Nephron progenitor cell (in vitro differentiated cells): ENCODE measurements around the gene ARHGAP33.

Source experiments
- DNase-seq: peaks from one replicate; pipeline ENCODE4 v3.0.0; 2021
- H3K27ac Mint-ChIP-seq: 2 replicates; pipeline ENCODE4 v1.8.0; 2021; ENCODE audit warnings: mild to moderate bottlenecking, moderate library complexity, mixed read lengths
- H3K27me3 Mint-ChIP-seq: 2 replicates; pipeline ENCODE4 v1.8.0; 2021; ENCODE audit warnings: mild to moderate bottlenecking, low read depth, mixed read lengths; ENCODE audit not compliant: poor library complexity
- H3K36me3 Mint-ChIP-seq: 2 replicates; pipeline ENCODE4 v1.8.0; 2021; ENCODE audit warnings: low read depth, mixed read lengths
- H3K4me1 Mint-ChIP-seq: 2 replicates; pipeline ENCODE4 v1.8.0; 2021; ENCODE audit warnings: mixed read lengths
- H3K4me3 Mint-ChIP-seq: 2 replicates; pipeline ENCODE4 v1.8.0; 2021; ENCODE audit warnings: mild to moderate bottlenecking, moderate library complexity, mixed read lengths
- H3K9me3 Mint-ChIP-seq: 2 replicates; pipeline ENCODE4 v1.8.0; 2021; ENCODE audit warnings: mild to moderate bottlenecking, moderate library complexity, mixed read lengths
- TF ChIP-seq, protein P1 (sequence below): fragments of 200-600 bp; sonication (generic); IDR thresholded peaks from 2 replicates; pipeline ENCODE4 v1.5.0; 2021; ENCODE audit warnings: antibody characterized with exemption

ARHGAP33 gene

DNA sequence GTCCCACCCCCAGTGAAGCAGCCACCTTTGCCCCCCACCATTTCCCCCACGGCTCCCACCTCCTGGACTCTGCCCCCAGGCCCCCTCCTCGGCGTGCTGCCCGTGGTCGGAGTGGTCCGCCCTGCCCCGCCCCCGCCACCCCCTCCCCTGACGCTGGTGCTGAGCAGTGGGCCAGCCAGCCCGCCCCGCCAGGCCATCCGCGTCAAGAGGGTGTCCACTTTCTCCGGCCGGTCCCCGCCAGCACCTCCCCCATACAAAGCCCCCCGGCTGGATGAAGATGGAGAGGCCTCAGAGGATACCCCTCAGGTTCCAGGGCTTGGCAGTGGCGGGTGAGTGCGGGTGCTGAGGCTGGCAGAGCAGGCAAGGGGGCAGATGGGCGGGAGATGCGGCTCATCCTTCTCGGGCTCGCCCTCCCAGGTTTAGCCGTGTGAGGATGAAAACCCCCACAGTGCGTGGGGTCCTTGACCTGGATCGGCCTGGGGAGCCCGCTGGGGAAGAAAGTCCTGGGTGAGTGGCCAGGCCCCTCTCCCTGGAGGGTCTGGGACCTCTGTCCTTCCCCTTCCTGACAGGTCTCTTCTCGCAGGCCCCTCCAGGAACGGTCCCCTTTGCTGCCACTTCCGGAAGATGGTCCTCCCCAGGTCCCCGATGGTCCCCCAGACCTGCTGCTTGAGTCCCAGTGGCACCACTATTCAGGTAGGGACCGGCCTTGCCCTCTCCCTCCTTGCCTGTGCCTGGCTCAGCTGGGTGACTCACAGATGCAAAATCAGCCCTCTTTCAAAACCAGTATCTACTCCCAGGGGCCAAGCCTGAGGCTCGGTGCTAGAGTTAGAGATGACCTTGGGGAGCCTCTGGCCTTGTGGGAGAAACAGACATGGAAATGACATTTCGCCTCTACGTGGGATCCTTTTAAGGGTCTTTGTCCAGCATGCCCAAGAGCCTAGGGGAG is 41.9 kb upstream of the ARHGAP33 start:
- Mint-ChIP-seq H3K27me3 (peaks cover 3% of the 10 kb centered on the region), H3K27ac (no peak overlapping the region), H3K9me3 (no peaks in the 10 kb centered on the region), H3K36me3 (peaks cover 52% of the 10 kb centered on the region), H3K4me3 (no peak overlapping the region), H3K4me1 (no peaks in the 10 kb centered on the region)
- DNase-seq, result no peak
- TF ChIP-seq, protein P1, sequence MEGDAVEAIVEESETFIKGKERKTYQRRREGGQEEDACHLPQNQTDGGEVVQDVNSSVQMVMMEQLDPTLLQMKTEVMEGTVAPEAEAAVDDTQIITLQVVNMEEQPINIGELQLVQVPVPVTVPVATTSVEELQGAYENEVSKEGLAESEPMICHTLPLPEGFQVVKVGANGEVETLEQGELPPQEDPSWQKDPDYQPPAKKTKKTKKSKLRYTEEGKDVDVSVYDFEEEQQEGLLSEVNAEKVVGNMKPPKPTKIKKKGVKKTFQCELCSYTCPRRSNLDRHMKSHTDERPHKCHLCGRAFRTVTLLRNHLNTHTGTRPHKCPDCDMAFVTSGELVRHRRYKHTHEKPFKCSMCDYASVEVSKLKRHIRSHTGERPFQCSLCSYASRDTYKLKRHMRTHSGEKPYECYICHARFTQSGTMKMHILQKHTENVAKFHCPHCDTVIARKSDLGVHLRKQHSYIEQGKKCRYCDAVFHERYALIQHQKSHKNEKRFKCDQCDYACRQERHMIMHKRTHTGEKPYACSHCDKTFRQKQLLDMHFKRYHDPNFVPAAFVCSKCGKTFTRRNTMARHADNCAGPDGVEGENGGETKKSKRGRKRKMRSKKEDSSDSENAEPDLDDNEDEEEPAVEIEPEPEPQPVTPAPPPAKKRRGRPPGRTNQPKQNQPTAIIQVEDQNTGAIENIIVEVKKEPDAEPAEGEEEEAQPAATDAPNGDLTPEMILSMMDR, result no peak

DNA sequence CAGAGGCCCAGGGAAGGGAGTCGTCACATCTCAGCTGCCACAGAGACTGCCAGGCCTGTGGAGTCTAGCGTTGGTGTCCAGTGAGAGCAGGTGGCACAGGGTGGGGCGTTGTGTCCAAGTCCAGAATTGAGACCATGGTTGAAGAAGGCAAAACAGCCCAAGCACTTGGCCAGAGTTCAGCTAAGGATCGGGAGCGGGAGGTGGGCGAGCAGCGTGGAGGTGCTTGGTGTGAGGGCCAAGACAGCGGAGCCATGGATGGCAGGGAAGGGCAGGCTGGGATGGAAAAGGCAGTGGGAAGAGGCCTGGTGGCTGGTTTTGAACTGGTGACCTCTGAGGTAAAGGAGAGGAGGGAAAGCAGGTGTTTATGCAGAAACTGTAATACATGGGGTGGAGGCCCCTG is 41.1 kb upstream of the ARHGAP33 start:
- H3K4me1 Mint-ChIP-seq, result peaks cover 1% of the 10 kb centered on the region
- DNase-seq, result no peak
- peak overlapping the region; percentile 17 for H3K27ac Mint-ChIP-seq
- H3K36me3 Mint-ChIP-seq, result peaks cover 51% of the 10 kb centered on the region
- no peak overlapping the region for H3K4me3 Mint-ChIP-seq
- H3K9me3 Mint-ChIP-seq, result no peaks in the 10 kb centered on the region
- TF ChIP-seq, protein P1, result no peak
- H3K27me3 Mint-ChIP-seq, result peaks cover 3% of the 10 kb centered on the region

DNA sequence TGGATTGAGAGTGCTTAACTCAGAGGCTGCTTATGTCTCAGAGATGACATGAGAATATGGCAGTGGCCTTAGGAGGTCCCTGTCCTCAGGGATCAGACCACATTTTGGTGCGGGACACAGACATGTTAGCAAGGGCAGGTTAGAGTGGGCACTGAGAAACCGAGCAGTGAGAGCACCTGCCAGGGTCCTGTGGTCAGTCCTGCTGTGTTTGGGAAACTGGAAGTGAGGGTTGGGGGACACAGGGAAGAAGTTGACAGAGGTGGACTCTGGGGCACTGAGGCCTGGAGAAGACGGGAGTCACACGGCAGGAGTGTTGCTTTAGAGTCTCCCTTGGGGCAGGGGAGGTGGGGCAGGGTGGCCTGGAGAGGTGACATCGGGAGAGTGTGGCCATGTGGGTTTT is 40.5 kb upstream of the ARHGAP33 start:
- no peak overlapping the region for H3K4me3 Mint-ChIP-seq
- peaks cover 3% of the 10 kb centered on the region for H3K27me3 Mint-ChIP-seq
- no peaks in the 10 kb centered on the region for H3K9me3 Mint-ChIP-seq
- H3K27ac Mint-ChIP-seq, result peak overlapping the region; percentile 66
- TF ChIP-seq, protein P1, result no peak
- DNase-seq, result no peak
- H3K4me1 Mint-ChIP-seq, result peaks cover 7% of the 10 kb centered on the region
- peaks cover 45% of the 10 kb centered on the region for H3K36me3 Mint-ChIP-seq

DNA sequence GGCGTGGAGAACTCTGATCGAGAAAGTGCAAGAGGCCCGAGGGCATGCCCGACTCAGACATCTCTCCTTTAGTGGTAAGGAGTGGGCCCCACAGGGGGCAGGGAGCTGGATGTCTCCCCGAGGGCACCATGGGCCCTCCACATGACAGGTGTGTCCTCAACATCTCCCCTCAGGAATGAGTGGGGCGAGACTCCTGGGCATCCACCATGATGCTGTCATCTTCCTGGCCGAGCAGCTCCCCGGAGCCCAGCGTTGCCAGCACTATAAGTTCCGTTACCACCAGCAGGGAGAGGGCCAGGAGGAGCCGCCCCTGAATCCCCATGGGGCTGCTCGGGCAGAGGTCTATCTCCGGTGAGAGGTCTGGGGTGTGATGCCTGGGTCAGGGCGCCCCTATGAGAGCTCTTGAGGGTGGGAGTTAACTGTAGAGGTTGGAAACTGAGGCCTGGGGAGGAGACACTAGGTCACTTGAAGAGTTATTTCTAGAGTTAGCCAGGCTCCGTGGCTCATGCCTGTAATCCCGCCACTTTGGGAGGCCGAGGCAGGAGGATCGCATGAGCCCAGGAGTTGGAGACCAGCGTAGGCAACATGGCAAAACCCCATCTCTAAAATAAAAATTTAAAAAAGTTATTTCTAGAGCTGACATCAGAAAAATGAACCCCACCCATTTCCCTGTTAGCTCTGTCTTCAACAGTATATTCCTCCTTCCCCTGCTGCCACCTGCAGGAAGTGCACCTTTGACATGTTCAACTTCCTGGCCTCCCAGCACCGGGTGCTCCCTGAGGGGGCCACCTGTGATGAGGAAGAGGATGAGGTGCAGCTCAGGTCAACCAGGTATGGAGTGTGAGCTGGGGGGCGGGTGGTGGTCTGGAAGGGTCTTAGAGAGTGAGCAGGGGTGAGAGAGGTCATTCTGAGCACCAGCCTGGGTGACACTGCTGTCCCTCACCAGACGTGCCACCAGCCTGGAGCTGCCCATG is 38.2 kb upstream of the ARHGAP33 start:
- H3K9me3 Mint-ChIP-seq, result no peaks in the 10 kb centered on the region
- peaks cover 15% of the 10 kb centered on the region for H3K4me1 Mint-ChIP-seq
- H3K4me3 Mint-ChIP-seq, result no peak overlapping the region
- H3K27me3 Mint-ChIP-seq, result peaks cover 4% of the 10 kb centered on the region
- no peak for DNase-seq
- TF ChIP-seq, protein P1, result no peak
- peak overlapping the region; percentile 66 for H3K27ac Mint-ChIP-seq
- peaks cover 32% of the 10 kb centered on the region for H3K36me3 Mint-ChIP-seq

DNA sequence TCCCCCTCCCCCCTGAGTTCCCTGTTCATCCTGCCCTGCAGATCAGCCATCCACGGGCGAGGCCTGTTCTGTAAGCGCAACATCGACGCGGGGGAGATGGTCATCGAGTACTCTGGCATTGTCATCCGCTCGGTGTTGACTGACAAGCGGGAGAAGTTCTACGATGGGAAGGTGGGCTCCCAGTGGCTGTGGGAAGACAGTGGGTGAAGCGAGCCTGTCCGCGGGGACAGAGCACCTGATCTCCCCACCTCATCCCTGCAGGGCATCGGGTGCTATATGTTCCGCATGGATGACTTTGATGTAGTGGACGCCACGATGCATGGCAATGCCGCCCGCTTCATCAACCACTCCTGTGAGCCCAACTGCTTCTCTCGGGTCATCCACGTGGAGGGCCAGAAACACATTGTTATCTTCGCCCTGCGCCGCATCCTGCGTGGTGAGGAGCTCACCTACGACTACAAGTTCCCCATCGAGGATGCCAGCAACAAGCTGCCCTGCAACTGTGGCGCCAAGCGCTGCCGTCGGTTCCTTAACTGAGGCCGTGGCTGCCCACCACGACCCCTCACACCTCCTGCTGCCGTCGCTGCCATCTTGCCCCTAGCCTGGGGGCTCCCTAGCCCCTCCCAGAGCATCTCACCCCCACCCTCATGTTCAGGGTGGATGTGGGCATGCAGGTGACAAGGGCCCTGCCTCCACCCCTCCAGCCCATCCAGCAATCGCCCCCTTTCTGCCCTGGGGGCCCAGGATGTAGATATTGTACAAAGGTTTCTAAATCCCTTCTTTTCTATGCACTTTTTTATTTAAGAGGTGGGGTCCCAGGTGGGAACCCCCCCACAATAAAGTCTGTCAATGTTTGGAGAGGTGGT is 37.1 kb upstream of the ARHGAP33 start:
- Mint-ChIP-seq H3K9me3 (no peaks in the 10 kb centered on the region), H3K27ac (no peak overlapping the region), H3K4me3 (peak overlapping the region; percentile 10), H3K4me1 (peaks cover 20% of the 10 kb centered on the region), H3K27me3 (peaks cover 5% of the 10 kb centered on the region), H3K36me3 (peaks cover 37% of the 10 kb centered on the region)
- TF ChIP-seq, protein P1, result no peak
- DNase-seq, result no peak
